Measurements from ENCODE around the gene SPTBN1. TPM values are rescaled to one million over a fixed set of nuclear protein-coding genes. Genes with fewer than 3 reads are reported as not detected.

Gene SPTBN1
- total and polyA plus RNA-seq, 2 of the 4 experiments (the other 2 are of a cell fraction), result 49.1 to 241 TPM

DNA sequence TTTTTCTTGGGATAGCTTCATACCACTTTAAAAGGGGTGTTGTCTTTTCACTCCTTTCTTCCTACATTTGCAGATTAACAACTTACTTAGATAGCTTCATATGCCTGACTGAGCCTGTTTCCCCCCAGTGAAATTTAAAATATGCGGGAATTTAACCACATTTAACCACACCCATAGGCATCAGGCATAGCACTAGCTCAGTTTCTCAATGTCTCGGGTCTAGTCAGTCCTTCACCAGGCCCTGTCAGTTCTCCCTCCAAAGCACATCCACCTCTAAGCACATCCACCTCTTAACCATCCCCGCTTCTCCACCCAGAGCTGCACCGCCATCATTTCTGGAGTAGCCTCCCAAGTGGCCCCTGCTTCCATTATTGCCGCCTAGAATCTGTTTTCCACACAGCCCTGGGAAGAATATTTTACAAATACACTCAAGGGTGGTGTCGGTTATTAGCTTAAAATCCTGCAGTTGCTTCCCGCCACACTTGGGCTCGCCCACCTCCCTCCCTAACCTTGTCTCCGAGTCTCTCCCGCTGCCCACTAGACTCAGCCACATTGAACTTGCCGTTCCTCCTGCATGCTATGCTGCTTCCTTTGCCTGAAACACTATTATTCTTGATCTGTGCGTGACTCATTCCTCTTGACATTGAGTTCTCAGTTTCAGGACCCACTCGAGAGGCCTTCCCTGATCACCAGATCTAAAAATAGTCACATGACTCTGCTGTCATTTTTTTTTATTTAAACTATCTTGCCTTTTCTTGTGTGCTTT lies 68.3 kb downstream of the SPTBN1 start:
- no peak overlapping the region for H3K9ac ChIP-seq (ENCODE audit: low read depth, low read length)
- no TSS peak for BruUV-seq (replicated peaks)
- no peak overlapping the region; the same call in 1 of the 2 replicates for H3K14ac ChIP-seq (replicated peaks; ENCODE audit: low read depth, low read length)
- no peak overlapping the region for H4K5ac ChIP-seq (ENCODE audit: low read depth, low read length)
- no peaks in the 10 kb centered on the region for H3K27me3 ChIP-seq (ENCODE audit: control insufficient read depth, insufficient read depth, low read length)
- H2BK15ac ChIP-seq (ENCODE audit: low read depth, low read length), result no peak overlapping the region
- ChIA-PET CTCF (interaction anchor here (0.7 to 0.9 kb wide), 3 partner anchors 11 to 417 kb away, joined by 3 read pairs; no protein-coding TSS in a partner anchor), POLR2A (ENCODE audit: unreplicated experiment) (interaction anchor here (0.5 kb wide), 1 partner anchor 180 kb away, joined by 3 read pairs; no protein-coding TSS in a partner anchor)
- peak overlapping the region; percentile 66 for H2AK9ac ChIP-seq (replicated peaks; ENCODE audit: low read depth, low read length, poor library complexity)
- H3K4me2 ChIP-seq (ENCODE audit: low read depth, low read length), result no peak overlapping the region
- intact Hi-C loops (cut with micrococcal nuclease) (loop anchor here (5.0 to 10.0 kb wide), 3 partner anchors 67 to 417 kb away; partner anchors contain the start of gene SPTBN1), dilution Hi-C loops (cut with HindIII; ENCODE audit: low sequenced_read_pairs, unreplicated experiment) (no loop called here), in situ Hi-C loops (cut with MboI; ENCODE audit: low sequenced_read_pairs) (loop anchor here (10.0 kb wide), 1 partner anchor 180 kb away; no protein-coding TSS in a partner anchor)
- H3K56ac ChIP-seq (ENCODE audit: extremely low read depth, insufficient read depth, low read length), result no peak overlapping the region
- H2AFZ ChIP-seq (replicated peaks; ENCODE audit: low read length, poor library complexity), result peak overlapping the region; percentile 11
- no peak overlapping the region for H3K18ac ChIP-seq (ENCODE audit: low read depth, low read length)
- 0 out of 2 replicates have a peak, but pooled peaks have one; percentile 10 for TF ChIP-seq FOS (IDR thresholded peaks at IDR 0.05; ENCODE audit: low read depth, low read length)
- no peak for TF ChIP-seq NFE2L2 (IDR thresholded peaks at IDR 0.05; ENCODE audit: low read depth, low read length)
- no peak for TF ChIP-seq RCOR1 (IDR thresholded peaks at IDR 0.05; ENCODE audit: insufficient replicate concordance, low read length)
- TF ChIP-seq, protein P1, sequence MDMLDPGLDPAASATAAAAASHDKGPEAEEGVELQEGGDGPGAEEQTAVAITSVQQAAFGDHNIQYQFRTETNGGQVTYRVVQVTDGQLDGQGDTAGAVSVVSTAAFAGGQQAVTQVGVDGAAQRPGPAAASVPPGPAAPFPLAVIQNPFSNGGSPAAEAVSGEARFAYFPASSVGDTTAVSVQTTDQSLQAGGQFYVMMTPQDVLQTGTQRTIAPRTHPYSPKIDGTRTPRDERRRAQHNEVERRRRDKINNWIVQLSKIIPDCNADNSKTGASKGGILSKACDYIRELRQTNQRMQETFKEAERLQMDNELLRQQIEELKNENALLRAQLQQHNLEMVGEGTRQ (IDR thresholded peaks at IDR 0.05; ENCODE audit: low read depth, low read length), result peak; percentile 78
- WGBS, 2 experiments (ENCODE audit: extremely low coverage in 2 of 2, insufficient read length in 1 of 2), result 76% methylated on average over 7 of the region's 13 CpGs; no CpG with 5 or more reads in 1 of the 2 experiments
- H3K79me1 ChIP-seq (ENCODE audit: low read depth in 1 of 2, low read length in 2 of 2), result peaks cover 47 to 80% of the 10 kb centered on the region in 2 experiments
- H4K20me1 ChIP-seq (ENCODE audit: insufficient read depth, low read length), result peaks cover 32% of the 10 kb centered on the region
- H4K8ac ChIP-seq (ENCODE audit: low read depth in 2 of 2, low read length in 2 of 2), result no peak overlapping the region
- H2BK5ac ChIP-seq (ENCODE audit: low read depth, low read length, poor library complexity, severe bottlenecking), result no peak overlapping the region
- no peak overlapping the region for H3K4me3 ChIP-seq (ENCODE audit: insufficient read depth, low read depth, low read length)
- peaks cover 11% of the 10 kb centered on the region for H3K9me1 ChIP-seq (ENCODE audit: insufficient read depth, low read length)
- peak overlapping the region; percentile 54; the same call in 1 of the 2 replicates for H2AK5ac ChIP-seq (ENCODE audit: low read depth, low read length)
- DNase-seq (peak; percentile 83), ATAC-seq (ENCODE audit: low read depth) (peak; percentile 22; the same call in 1 of the 2 replicates)
- H3K4ac ChIP-seq (ENCODE audit: low read depth, low read length), result peak overlapping the region; percentile 49
- H2BK20ac ChIP-seq (ENCODE audit: low read depth, low read length), result no peak overlapping the region
- H3K27ac ChIP-seq (ENCODE audit: insufficient read depth, low read length), result no peak overlapping the region
- no peak overlapping the region for H3K23ac ChIP-seq (ENCODE audit: low read depth, low read length)
- H3K9me3 ChIP-seq (ENCODE audit: control insufficient read depth, insufficient read depth, low read length), result no peaks in the 10 kb centered on the region
- 0 out of 2 replicates have a peak overlapping the region, but pooled peaks have one; percentile 6 for H4K91ac ChIP-seq (ENCODE audit: insufficient read depth, low read depth, low read length)
- peak overlapping the region; percentile 4; the same call in 1 of the 2 replicates for H2BK120ac ChIP-seq (ENCODE audit: low read depth, low read length)
- H3K36me3 ChIP-seq (ENCODE audit: control insufficient read depth, insufficient read depth, low read length), result peaks cover 16% of the 10 kb centered on the region
- peaks cover 12% of the 10 kb centered on the region for H3K4me1 ChIP-seq (ENCODE audit: control insufficient read depth, insufficient read depth, low read length)

Measured in IMR-90 (cell line).